HG02885 (cell line): ENCODE measurements around the gene S100A10.

Source experiments
- ATAC-seq: cut with Tn5 transposase; IDR thresholded peaks from one replicate; pipeline ENCODE4 v1.9.1; 2021; ENCODE audit warnings: mild to moderate bottlenecking; ENCODE audit not compliant: unreplicated experiment, poor library complexity

The S100A10 gene

DNA sequence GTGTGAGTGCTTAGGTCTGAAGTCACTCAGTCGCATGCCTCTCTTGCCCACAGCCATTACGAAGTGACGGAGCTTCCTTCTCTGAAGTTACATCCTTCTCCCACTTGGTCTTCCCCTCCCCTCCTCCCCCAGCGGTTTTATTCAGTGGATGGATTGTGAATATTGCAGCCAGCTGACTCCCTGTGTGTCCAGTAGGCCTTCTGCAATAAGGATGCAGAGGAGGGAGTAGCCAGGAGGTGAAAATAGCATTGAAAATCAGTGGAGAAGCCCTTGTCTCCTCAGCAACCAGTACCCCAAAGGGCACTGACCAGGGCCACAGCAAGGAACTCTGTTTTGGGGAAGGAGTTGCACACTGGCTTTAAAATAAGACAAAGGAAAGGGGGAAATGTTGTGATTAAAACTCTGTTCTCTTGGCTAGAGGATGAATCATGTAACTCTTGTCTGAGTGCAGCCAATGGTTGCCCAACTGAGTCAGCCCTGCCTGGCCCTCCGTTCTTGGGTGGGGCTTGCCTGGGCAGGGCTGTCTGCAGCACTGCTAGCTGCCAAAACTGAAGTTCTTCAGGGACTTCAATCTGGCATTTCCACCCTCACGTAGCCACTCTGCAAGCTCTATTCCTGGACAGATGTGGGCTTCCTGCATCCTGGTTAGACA, 4.3 kb downstream of the S100A10 start:
- no peak for ATAC-seq

DNA sequence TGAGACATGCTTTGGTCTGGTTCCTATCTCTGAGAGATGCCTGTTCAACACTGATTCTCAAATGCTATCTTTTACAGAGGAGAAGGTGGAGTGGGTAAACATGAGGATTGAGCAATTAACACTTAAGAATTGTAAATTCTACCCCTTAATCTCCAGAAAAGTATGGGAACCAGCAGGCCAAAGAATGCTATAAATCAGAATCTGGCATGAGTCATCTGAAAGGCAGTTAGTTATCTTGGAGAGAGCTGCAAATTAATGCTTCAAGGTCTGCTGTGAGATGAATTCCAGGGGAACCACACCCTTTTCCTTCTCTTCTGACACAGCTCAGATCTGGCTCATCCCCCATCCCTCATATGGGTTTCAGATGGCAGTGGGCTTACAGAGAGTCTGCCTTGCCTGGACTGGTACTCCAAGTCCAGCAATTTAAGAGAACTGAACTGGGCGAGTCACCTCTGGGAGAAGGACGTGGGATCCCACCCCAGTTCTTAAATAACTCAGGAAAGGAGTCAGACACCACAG, 5.2 kb downstream of the S100A10 start:
- no peak for ATAC-seq

DNA sequence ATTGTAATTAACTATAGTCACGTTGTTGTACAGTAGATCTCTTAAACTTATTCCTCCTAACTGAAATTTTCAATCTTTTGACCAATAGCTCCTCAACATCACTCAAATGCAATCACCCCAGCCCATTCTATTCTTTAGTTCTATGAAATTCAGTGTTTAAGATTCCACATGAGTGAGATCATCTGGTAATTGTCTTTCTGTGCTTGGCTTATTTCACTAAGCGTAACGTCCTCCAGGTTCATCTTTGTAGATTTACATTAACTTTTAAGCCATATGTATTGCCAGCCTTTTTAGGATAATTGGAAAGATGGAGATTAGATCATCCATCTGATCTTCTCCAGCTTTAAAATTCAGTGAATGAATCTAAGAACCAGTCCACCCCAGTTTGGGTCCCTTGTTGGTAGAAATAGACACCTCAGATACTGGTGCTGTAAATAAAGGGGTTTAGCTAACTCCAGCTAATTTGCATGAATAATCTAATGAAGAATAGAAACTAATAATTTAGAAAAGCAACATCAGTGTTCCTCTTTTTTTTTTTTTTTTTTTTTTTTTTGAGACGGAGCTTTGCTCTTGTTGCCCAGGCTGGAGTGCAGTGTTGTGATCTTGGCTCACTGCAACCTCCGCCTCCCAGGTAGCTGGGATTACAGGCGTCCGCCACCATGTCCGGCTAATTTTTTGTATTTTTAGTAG, 7.0 kb downstream of the S100A10 start:
- no peak for ATAC-seq

DNA sequence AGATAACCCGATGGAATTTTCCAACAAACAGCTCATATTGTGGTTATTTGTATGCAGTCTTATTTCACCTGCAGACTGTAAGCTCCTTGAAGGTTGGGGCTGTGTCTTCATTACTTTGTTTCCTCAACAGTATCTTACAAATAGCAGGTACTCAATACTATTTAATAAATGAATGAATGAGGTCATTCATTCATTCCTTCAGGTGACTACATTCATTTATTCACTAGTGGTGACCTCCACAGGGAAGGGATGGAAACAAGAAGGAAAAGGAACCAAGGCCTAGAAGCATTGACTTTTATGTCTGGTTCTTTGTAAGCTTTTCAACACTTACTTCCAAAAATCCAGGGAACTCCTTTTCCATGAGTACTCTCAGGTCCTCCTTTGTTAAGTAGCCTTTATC, 7.9 kb downstream of the S100A10 start:
- ATAC-seq, result no peak

DNA sequence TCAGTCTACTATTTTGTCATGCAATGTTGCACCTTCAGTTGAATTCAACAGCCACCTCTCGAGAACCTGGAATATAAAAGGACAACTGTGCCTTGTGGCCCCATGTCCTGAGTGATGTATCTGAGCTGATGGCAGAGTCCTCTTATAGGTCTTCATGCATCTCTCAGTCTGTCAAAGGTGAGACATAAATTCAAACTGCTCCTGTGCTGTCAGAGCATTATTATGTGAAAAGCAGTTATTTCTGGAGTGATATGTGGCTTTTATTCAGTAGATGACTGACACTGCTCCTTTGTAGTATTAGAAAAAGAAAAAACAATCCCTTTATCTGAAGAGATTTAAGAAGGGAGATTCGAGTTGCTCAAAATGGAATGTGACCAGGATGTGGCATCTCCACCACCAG, 8.4 kb downstream of the S100A10 start:
- ATAC-seq, result no peak

DNA sequence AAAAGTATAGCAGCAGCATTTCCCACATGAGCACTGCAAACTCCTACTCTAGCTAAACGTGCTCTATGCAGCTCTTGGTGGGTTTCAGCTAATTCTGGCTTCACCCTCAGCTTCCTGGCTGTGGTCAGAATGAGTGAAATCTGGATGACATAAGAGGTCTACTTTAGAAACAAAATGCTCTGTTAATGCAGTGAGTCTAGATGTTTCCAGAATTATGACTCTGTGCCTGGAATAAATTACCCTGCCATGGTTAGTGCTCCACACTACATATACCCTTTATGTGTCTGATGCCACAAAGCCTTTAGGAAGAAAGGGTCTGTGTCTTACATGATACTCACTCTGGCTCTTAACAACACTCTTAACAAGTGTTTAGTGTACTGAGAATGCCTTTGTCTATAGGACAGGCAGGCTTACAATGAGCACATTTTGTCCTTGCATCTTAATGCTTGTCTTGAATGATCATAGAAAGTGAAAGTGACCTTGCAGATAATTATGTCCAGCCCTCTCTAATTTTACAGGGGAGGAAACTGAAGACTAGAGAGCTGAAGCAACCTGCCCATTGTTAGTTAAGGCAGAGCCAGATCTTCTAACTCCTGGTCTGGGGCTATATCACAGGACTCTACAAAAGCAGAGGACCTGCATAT, 9.2 kb downstream of the S100A10 start:
- ATAC-seq, result peak; percentile 88

DNA sequence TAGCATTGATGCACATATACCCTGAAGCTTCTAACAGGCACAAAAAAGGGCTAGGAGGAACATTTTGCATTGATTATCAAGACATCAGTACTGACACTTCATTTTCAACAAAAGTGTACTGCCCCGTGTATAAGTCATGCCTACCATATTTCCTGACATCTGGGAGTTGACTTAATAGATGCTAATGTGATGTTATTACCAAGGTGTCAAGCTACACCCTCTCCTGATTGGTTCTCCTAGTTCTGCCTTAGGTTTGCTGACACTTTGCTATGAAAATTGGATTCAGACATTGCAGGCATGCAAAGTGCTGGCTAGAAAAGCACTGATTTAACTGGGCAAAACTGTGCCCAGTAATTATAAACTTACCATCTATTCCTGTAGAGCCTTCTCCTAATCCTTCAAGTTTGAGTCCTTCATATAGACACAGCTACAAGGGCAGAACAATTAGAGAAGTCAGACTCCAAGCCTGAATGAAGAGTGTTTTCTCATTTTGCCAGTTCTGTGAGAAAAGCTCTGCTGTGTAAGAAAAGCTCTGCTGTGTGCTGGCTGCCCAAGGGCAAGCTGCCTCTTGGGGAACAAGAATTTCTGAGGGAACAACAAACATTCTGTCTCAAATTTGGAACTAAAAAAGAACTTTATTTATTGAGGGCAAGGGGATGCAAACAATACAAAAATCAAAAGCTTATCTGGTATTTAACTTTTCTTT, 11.2 kb downstream of the S100A10 start:
- ATAC-seq, result no peak

DNA sequence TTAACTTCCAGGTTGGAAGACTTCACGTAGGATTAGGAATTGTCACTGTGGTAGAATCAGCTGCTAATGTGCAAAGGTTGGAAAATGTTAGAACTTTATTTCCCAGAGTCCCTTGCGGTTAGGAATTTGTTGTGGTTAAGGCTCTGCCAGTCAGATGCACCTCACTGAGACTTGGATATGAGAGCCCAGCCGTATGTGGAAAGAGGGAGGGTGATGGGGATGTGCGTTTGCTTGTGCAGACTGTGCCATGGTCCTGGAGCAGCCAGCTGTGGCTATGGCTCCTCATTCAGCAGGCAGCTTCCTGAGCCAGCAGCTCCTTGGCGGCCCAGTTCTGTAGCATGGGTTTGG, 12.5 kb downstream of the S100A10 start:
- ATAC-seq, result no peak

DNA sequence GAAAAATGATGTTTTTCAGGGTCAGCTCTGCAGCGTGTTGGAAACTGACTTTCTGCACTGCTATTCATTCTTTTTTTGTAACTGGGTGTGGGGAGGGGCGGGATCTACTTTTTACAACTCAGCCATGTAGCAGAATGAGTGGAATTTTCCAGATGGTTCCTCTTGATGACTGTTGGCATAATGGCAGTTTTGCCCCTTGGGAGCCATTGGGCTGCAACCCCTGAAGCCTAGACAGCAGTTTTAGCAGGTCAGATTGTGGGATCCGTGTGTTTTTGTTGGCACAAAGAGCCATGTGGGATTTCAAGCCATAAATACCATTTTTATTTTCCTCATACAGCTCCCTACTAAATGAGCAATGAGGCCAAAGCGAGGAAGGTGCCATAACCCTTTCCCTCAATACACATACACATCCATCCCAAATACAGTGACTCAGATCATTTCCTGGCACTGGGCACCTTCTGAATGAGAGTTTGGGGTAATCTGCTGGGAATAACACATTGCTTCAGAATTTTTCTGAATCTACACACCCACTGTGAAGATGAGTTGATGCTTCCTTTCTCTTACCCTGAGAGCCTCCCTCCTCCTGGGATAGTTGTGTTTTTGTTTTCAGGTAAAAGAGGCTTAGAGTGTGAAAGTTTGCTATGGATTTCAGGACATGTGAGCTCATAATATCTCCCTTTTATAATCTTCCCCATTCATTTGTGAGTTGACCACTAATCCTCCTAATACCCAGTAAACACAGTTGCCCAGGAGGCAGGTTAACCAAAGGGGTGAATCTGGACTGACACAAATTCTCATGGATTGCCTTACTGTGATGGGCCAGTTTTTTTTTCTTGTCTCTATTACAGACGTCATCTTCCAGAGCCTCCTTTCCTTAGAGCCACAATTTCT, 13.1 kb downstream of the S100A10 start:
- no peak for ATAC-seq

DNA sequence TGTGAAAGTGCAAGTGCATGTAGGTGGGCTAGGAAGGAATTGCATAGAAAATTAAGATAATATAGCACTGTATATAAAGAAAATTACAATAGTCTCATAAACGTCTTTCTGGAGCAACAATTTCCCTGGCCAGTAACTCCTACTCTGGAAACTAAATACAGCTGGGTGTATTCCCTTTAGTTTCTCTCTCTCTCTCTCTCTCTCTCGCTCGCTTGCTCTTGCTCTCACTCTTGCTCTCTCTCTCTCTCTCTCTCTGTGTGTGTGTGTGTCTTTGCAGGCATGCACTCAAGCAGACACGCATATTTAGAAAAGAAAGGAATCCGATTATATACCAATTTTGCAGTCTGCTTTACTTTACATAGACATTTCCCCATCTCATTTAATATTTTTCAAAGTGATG, 14.7 kb downstream of the S100A10 start:
- no peak for ATAC-seq

DNA sequence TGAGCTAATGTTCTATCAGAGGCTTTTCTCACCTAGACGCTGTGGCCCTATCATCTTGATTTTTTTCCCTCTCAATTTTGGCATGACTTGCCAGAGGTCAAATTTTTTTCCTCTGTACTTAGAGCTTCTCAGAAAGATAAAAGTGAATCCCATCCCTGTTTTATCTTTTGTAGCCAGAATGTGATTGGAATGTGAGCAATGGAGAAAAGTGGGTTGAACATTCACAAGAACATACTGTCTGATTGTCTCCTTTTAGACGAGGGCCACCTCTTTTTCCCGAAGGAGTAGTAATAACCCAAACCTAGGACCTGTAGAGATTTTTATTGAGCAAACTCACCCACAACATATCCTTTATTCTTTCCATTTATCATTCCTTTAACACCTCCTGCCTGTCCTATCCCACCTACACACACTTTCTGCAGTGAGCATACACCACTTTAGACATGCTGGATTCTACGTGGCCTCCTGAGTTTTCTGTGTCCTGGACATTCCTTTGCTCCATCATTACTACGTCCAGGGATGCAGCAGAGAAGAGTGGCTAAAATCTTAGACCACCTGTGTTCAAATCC, 15.9 kb downstream of the S100A10 start:
- no peak for ATAC-seq

DNA sequence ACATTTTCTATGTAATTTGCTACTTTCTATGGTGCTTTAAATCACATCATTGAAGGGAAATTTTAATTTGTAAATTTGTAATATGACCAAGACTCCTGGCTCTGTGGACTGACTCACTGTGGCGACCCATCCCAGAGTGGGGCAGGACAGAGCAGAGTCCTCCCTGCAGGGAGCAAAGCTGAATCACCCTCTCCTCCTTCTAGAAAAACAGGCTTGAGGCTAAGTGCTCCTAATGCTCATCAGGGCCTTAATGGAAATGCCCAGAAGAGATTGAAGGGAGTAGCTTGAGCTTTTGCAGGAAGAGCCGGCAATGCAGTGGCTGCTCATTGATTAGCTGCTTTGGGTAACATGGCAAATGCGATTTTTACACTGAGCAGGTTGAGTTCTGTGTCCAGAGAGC, 16.8 kb downstream of the S100A10 start:
- no peak for ATAC-seq

DNA sequence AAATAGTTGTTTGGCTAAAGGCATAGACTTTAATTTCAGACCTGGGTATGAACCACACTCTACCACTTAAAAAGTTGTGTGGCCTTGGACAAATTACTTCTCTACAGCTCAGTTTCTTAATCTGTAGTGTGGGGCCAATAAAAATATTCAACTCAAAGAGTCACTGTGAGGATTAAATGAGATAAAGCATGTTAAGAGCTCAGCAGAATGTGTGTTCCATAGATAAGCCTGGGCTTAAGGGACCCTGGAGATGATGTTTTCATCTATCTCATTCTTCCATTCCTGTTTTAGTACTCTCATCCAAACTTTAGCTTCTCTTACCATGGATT, 17.7 kb downstream of the S100A10 start:
- no peak for ATAC-seq

DNA sequence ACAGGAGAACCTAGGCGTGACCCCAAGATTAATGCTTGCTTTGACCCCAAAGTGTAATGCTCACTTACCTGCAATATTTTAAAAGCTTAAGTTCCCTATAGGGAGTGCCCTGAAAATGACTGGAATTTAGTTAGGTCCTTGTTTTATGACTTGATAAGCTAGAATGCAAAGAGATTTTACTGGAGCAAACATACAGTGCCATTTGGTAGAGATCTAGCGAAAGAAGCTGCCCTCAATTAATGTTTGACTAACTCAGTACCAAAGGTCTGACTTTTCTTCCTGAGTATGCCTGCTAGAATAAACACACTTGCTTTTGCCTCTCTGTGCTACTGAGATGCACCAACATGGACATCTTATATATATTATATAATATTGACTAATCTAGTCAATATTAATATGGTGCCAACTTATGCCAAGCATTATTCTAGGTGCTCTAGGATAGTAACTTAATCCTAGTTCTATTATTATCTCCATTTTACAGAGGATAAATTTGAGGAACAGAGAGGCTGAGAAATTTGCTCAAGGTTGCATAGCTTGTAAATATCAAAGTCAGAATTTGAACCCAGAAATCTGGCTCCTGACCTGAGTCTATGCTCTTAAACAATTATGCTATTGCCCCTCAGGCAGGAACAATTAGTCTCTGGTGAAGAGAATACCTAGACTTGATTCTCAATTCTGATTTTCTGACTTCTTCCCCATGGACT, 18.2 kb downstream of the S100A10 start:
- no peak for ATAC-seq

DNA sequence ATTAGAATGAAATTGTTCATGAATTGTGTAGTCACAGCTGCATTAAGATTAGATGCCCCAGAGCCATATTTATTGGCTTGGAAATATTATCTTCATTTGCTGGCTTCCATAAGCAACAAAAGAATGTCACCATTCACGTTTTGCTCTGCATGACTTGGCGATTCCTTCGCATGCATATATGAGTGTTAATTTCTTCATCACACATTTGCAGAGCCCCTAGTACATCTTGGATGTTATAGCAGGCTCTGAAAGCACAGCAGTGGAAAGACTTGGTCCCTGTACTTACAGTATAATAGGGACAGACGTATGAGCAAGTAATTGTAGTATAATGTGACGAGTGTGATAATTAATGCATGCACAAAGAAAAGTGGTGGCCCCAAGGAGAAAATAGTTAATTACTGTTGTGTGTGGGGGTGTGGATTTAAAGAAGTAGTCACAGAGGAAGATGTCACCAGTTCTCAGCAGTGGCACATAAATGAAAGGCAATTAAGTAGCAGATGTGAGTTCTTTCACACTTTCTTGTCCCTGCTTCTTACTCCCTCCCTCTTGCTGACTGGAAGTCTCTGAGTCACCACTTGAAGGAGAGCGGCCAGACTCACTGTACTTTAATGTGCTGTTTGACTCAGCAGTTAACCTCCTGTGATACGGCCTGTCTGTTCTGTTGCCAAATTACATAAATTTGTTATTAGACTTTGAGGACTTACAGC, 21.0 kb downstream of the S100A10 start:
- ATAC-seq, result no peak

DNA sequence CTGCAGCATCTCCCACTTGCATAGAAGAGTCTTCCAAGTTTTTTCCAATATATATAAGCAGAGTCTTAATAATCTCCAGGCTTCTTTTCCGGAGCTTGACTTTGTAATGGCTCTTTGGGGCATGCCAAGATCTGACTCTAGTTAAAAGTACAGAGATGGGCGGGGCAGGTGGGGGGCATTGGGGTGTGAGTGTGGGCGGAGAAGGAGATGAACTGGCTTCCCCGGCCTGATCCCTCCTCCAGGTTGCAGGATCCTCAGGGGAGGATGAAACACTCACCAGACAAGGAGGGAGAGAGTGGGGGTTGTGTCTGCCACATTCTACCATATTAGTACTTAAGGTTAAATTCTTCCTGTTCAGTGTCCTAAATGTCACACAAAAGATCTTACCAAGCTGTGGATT, 23.0 kb downstream of the S100A10 start:
- ATAC-seq, result no peak

DNA sequence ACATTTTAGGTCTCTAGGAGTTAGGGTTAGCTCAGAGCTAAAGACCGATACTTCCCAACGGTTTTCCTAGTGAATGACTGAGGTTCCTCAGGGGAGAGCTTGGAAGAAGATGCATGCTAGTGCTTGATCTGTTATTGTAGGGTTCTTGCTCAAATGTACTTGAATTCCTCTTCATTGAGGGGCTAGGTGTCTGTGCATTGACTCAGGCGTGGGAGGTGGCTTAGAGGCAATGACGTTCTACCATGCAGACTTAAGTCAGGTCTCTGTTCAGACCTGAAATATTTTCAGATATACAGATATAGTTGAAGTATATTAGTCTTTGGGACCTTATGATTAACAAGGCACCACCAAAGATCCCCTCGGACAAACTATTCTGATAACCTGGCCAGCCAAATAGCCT, 23.5 kb downstream of the S100A10 start:
- ATAC-seq, result no peak

DNA sequence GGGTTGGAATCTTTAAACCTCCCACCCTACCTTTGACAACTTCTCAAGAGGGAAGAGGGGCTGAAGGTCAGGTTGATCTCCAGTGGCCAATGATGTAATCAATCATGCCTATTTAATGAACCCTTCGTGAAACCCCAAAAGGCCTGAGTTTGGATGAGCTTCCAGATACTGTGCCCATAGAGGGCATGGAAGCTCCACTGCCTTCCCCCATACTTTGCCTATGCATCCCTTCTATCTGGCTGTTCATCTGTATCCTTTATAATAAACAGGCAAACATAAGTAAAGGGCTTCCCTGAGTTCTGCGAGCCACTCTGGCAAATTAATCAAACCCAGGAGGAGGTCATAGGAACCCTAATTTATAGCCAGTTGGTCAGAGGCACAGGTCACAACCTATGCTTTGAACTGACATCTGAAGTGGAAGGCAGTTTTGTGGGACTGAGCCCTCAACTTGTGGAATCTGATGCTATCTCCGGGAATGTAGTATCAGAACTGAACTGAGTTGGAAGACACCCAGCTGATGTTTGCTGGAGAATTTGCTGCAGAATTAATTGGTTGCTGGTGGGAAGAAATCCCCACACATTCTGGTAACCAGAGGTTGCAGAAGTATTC, 24.8 kb downstream of the S100A10 start:
- no peak for ATAC-seq
